HepG2 (cell line): Measurements from ENCODE around the gene ID3. TPM values are rescaled to one million over a fixed set of nuclear protein-coding genes. Genes with fewer than 3 reads are reported as not detected.
A peak's percentile ranks its signal among the peaks of the same experiment; 100 is the strongest.

Source experiments
- ATM ChIP-seq: fragments of 450-650 bp; IDR thresholded peaks from 2 replicates; pipeline ENCODE4 v1.7.1; 2017; ENCODE audit warnings: mild to moderate bottlenecking, borderline replicate concordance
- CEBPZ ChIP-seq: IDR thresholded peaks from 2 replicates; pipeline ENCODE4 v1.6.1; 2012; ENCODE audit warnings: low read length, improper control_type of control experiment
- CHD4 ChIP-seq: fragments of 200-600 bp; sonication (generic); IDR thresholded peaks from 2 replicates; pipeline ENCODE4 v1.7.0; 2017; ENCODE audit warnings: mild to moderate bottlenecking, low read length, borderline replicate concordance
- DBP ChIP-seq: sonication (generic); formaldehyde crosslinking; IDR thresholded peaks from 2 replicates; pipeline ENCODE4 v1.4.0; 2020; ENCODE audit warnings: missing genetic modification reagents; ENCODE audit errors: not compliant biosample characterization
- E2F1 ChIP-seq: sonication (generic); formaldehyde crosslinking; IDR thresholded peaks from 2 replicates; pipeline ENCODE4 v1.5.0; 2020; ENCODE audit warnings: missing genetic modification reagents
- ERF ChIP-seq: IDR thresholded peaks from 2 replicates; pipeline ENCODE4 v1.6.1; 2018; ENCODE audit warnings: missing biosample characterization, missing genetic modification reagents
- HNRNPH1 ChIP-seq: fragments of 200-400 bp; formaldehyde crosslinking; optimal IDR thresholded peaks from 2 replicates; pipeline ENCODE3; 2017; ENCODE audit warnings: mild to moderate bottlenecking, low read depth, low read length
- IRX3 ChIP-seq: sonication (generic); formaldehyde crosslinking; IDR thresholded peaks from 2 replicates; pipeline ENCODE4 v1.8.1; 2023; ENCODE audit warnings: mild to moderate bottlenecking, low read depth, missing genetic modification reagents, borderline replicate concordance
- ISX ChIP-seq: sonication (generic); formaldehyde crosslinking; conservative IDR thresholded peaks from 2 replicates; pipeline ENCODE4 v1.5.0; 2020; ENCODE audit warnings: missing genetic modification reagents
- PHF21A ChIP-seq: sonication (generic); formaldehyde crosslinking; IDR thresholded peaks from 2 replicates; pipeline ENCODE4 v1.5.0; 2020; ENCODE audit warnings: mild to moderate bottlenecking, missing genetic modification reagents
- POLR2G ChIP-seq: fragments of 200-400 bp; formaldehyde crosslinking; IDR thresholded peaks from 2 replicates; pipeline ENCODE4 v1.6.1; 2018; ENCODE audit warnings: mild to moderate bottlenecking, low read depth, low read length, moderate library complexity
- RCOR2 ChIP-seq: IDR thresholded peaks from 2 replicates; pipeline ENCODE4 v1.6.1; 2016; ENCODE audit warnings: missing biosample characterization, missing genetic modification reagents
- RFXANK ChIP-seq: IDR thresholded peaks from 2 replicates; pipeline ENCODE4 v1.6.1; 2016
- SAFB2 ChIP-seq: sonication (generic); formaldehyde crosslinking; IDR thresholded peaks from 2 replicates; pipeline ENCODE4 v1.5.1; 2020; ENCODE audit warnings: missing genetic modification reagents, low read depth, mild to moderate bottlenecking, borderline replicate concordance
- SAP130 ChIP-seq: IDR thresholded peaks from 2 replicates; pipeline ENCODE4 v1.6.1; 2016; ENCODE audit warnings: low read depth
- SIN3B ChIP-seq: fragments of 150-350 bp; IDR thresholded peaks from 2 replicates; pipeline ENCODE4 v1.6.1; 2014; ENCODE audit warnings: low read length
- ZFP1 ChIP-seq: IDR thresholded peaks from 2 replicates; pipeline ENCODE4 v1.6.1; 2016
- ZNF138 ChIP-seq: sonication (generic); formaldehyde crosslinking; IDR thresholded peaks from 2 replicates; pipeline ENCODE4 v1.5.0; 2020; ENCODE audit warnings: mild to moderate bottlenecking, low read depth, missing genetic modification reagents
- ZNF260 ChIP-seq: sonication (generic); formaldehyde crosslinking; IDR thresholded peaks from 2 replicates; pipeline ENCODE4 v1.4.0; 2020; ENCODE audit warnings: missing genetic modification reagents, low read depth, mild to moderate bottlenecking, borderline replicate concordance
- ZNF274 ChIP-seq: sonication (generic); formaldehyde crosslinking; IDR thresholded peaks from 2 replicates; pipeline ENCODE4 v1.5.1; 2020; ENCODE audit warnings: mild to moderate bottlenecking, missing genetic modification reagents
- ZNF367 ChIP-seq: sonication (generic); formaldehyde crosslinking; IDR thresholded peaks from 2 replicates; pipeline ENCODE4 v1.4.0; 2020; ENCODE audit warnings: missing genetic modification reagents, borderline replicate concordance
- ZNF547 ChIP-seq: sonication (generic); formaldehyde crosslinking; IDR thresholded peaks from 2 replicates; pipeline ENCODE4 v1.5.1; 2020; ENCODE audit warnings: mild to moderate bottlenecking, missing genetic modification reagents
- ZNF570 ChIP-seq: sonication (generic); formaldehyde crosslinking; IDR thresholded peaks from 2 replicates; pipeline ENCODE4 v1.4.0; 2020; ENCODE audit warnings: mild to moderate bottlenecking, missing genetic modification reagents, borderline replicate concordance
- ZNF580 ChIP-seq: IDR thresholded peaks from 2 replicates; pipeline ENCODE4 v1.6.1; 2016; ENCODE audit warnings: low read depth, borderline replicate concordance
- ZNF746 ChIP-seq: sonication (generic); formaldehyde crosslinking; IDR thresholded peaks from 2 replicates; pipeline ENCODE4 v1.8.0; 2022; ENCODE audit warnings: mild to moderate bottlenecking, missing genetic modification reagents
- ZNF878 ChIP-seq: sonication (generic); formaldehyde crosslinking; IDR thresholded peaks from 2 replicates; pipeline ENCODE4 v1.8.1; 2023; ENCODE audit warnings: mild to moderate bottlenecking, missing genetic modification reagents, moderate library complexity
- polyA plus RNA-seq, 8 experiments: library from polyadenylated mRNA; depleted of rRNA in 3 of 8; stranded (reverse) in 7 of 8; unstranded in 1 of 8; fragments of >200 nt; fragmentation: Illumina TruSeq in 4 of 8; extraction: Trizol in 4 of 8; gene quantifications; 2 replicates each; pipeline versions ENCODE4 v1.2.1 to v1.2.3, GENCODE V29; 2011 to 2016; ENCODE audit warnings: low read depth in 4 of 8, missing spikeins in 1 of 8, mixed read lengths in 1 of 8; ENCODE audit not compliant: insufficient read depth in 1 of 8
- total RNA-seq, 5 experiments: library from RNA; depleted of rRNA; stranded (reverse); fragments of >200 nt; fragmentation: Illumina TruSeq; extraction: Trizol; gene quantifications; 2 replicates each; pipeline ENCODE4 v1.2.3, GENCODE V29; 2016; ENCODE audit warnings: low read depth in 1 of 5

ID3 gene
- total and polyA plus RNA-seq, 2 of the 13 experiments (the other 11 are each of a cell fraction or from before 2014, with no cell fraction given) = 64.8 to 115 TPM

GRCh38 chr1:23559136-23559984 lies at the start of gene ID3 (continued):
- TF ChIP-seq CEBPZ (no peak), ZNF260 (CRISPR knock-in tag) (no peak), ATM (no peak), IRX3 (no peak), ZNF547 (CRISPR knock-in tag) (no peak; the same call in 1 of the 2 replicates), RFXANK (CRISPR knock-in tag) (no peak), ZNF367 (CRISPR knock-in tag) (no peak), SAFB2 (CRISPR knock-in tag) (no peak), ERF (CRISPR knock-in tag) (peak; percentile 38), SIN3B (no peak), ZNF878 (CRISPR knock-in tag) (peak; percentile 73; the same call in 1 of the 2 replicates), HNRNPH1 (no peak), SAP130 (CRISPR knock-in tag) (peak; percentile 87), POLR2G (peak; percentile 97), CHD4 (no peak), ZNF570 (CRISPR knock-in tag) (no peak), ZNF138 (CRISPR knock-in tag) (no peak), RCOR2 (CRISPR knock-in tag) (no peak), ISX (CRISPR knock-in tag) (0 out of 2 replicates have a peak, but pooled peaks have one; percentile 34), ZNF746 (no peak), E2F1 (CRISPR knock-in tag) (peak; percentile 80), DBP (CRISPR knock-in tag) (peak; percentile 72), PHF21A (CRISPR knock-in tag) (peak; percentile 31; the same call in 1 of the 2 replicates), ZFP1 (CRISPR knock-in tag) (no peak), ZNF580 (CRISPR knock-in tag) (peak; percentile 75; the same call in 1 of the 2 replicates), ZNF274 (no peak)
